ENCODE results near the gene OR7D4. TPM values are rescaled to one million over a fixed set of nuclear protein-coding genes. Genes with fewer than 3 reads are reported as not detected.

The OR7D4 gene
- total and polyA plus RNA-seq, 9 of the 15 experiments (the other 6 are each of a cell fraction or from before 2014, with no cell fraction given): not detected

GRCh38 chr19:9166846-9167245, 52.5 kb downstream of the OR7D4 start (continued):
- TF ChIP-seq ZHX1 (conservative IDR thresholded peaks at IDR 0.05; ENCODE audit: low read length): no peak
- TF ChIP-seq CREB3L1 (IDR thresholded peaks at IDR 0.05; ENCODE audit: borderline replicate concordance, low read depth): no peak
- TF ChIP-seq LCOR (CRISPR knock-in tag; IDR thresholded peaks at IDR 0.05): no peak
- TF ChIP-seq ZNF699 (CRISPR knock-in tag; IDR thresholded peaks at IDR 0.05; ENCODE audit: insufficient replicate concordance): no peak
- no peak for TF ChIP-seq ZEB2 (IDR thresholded peaks at IDR 0.05)
- no peak for TF ChIP-seq TCF3 (CRISPR knock-in tag; IDR thresholded peaks at IDR 0.05)
- no peak for TF ChIP-seq STAT5A (IDR thresholded peaks at IDR 0.05; ENCODE audit: borderline replicate concordance, low read length)
- TF ChIP-seq RBM14 (IDR thresholded peaks at IDR 0.05; ENCODE audit: borderline replicate concordance, insufficient read depth, low read depth, low read length): no peak
- no peak for TF ChIP-seq ZBTB17 (CRISPR knock-in tag; IDR thresholded peaks at IDR 0.05)
- TF ChIP-seq HNRNPUL1 (IDR thresholded peaks at IDR 0.05; ENCODE audit: low read length): no peak
- no peak for TF ChIP-seq ZNF253 (CRISPR knock-in tag; conservative IDR thresholded peaks at IDR 0.05)
- TF ChIP-seq ZNF655 (CRISPR knock-in tag; IDR thresholded peaks at IDR 0.05): no peak

Measured in K562 (cell line).